Ishikawa (cell line): Measurements from ENCODE around the gene AK9.

Experiments used
- CEBPB ChIP-seq: IDR thresholded peaks from 2 replicates; pipeline ENCODE4 v1.6.1; 2012
- CREB1 ChIP-seq: IDR thresholded peaks from 2 replicates; pipeline ENCODE4 v1.6.1; 2012; ENCODE audit warnings: low read depth
- EGR1 ChIP-seq: IDR thresholded peaks from 2 replicates; pipeline ENCODE4 v1.6.1; 2012
- EP300 ChIP-seq: IDR thresholded peaks from 2 replicates; pipeline ENCODE4 v1.6.1; 2012; ENCODE audit warnings: borderline replicate concordance
- FOXM1 ChIP-seq: IDR thresholded peaks from 2 replicates; pipeline ENCODE4 v1.6.1; 2012; ENCODE audit warnings: low read depth, borderline replicate concordance
- NFIC ChIP-seq: IDR thresholded peaks from 2 replicates; pipeline ENCODE4 v1.6.1; 2012
- RAD21 ChIP-seq: IDR thresholded peaks from 2 replicates; pipeline ENCODE4 v1.6.1; 2012; ENCODE audit warnings: low read depth
- TAF1 ChIP-seq: IDR thresholded peaks from 2 replicates; pipeline ENCODE4 v1.6.1; 2012; ENCODE audit warnings: low read depth, mild to moderate bottlenecking
- TCF12 ChIP-seq: IDR thresholded peaks from 2 replicates; pipeline ENCODE4 v1.6.1; 2012; ENCODE audit warnings: low read depth
- TEAD4 ChIP-seq: IDR thresholded peaks from 2 replicates; pipeline ENCODE4 v1.6.1; 2012
- YY1 ChIP-seq: IDR thresholded peaks from 2 replicates; pipeline ENCODE4 v1.6.1; 2012; ENCODE audit warnings: low read depth
- ZBTB7A ChIP-seq: IDR thresholded peaks from 2 replicates; pipeline ENCODE4 v1.6.1; 2012; ENCODE audit warnings: low read depth
- TF ChIP-seq, protein P1 (sequence below): IDR thresholded peaks from 2 replicates; pipeline ENCODE4 v1.6.1; 2012; ENCODE audit warnings: low read depth, mild to moderate bottlenecking
- TF ChIP-seq, protein P2 (sequence below): IDR thresholded peaks from 2 replicates; pipeline ENCODE4 v1.6.1; 2012
- TF ChIP-seq, protein P3 (sequence below): IDR thresholded peaks from 2 replicates; pipeline ENCODE4 v1.6.1; 2012

The AK9 gene

DNA sequence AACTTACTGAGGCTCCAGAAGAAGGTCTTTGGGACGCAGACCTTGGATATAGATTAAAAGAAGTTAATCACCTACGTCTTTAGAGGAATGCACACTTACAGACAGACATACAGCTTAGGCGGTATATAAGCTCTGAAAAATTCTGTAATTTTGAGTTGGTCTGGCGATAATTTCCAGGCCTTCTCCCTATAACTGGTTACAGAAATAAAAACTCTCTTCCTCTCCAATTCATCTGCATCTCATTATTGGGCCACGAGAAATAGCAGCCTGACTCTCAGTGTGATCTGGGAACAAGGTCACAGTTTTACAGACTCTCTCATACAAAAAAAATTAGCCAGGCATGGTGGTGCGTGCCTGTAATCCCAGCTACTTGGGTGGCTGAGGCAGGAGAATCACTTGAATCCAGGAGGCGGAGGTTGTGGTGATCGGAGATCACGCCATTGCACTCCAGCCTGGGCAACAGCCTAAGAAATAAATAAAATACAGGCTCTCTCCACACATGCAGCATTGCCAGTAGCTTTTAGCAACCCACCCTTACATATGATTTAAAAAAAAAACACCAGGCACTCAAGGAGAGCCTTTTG, 212.7 kb downstream of the AK9 start:
- TF ChIP-seq RAD21, result no peak
- no peak for TF ChIP-seq FOXM1
- TF ChIP-seq YY1, result no peak
- TF ChIP-seq EP300, result no peak
- no peak for TF ChIP-seq TCF12
- no peak for TF ChIP-seq NFIC
- no peak for TF ChIP-seq EGR1
- TF ChIP-seq, protein P1, sequence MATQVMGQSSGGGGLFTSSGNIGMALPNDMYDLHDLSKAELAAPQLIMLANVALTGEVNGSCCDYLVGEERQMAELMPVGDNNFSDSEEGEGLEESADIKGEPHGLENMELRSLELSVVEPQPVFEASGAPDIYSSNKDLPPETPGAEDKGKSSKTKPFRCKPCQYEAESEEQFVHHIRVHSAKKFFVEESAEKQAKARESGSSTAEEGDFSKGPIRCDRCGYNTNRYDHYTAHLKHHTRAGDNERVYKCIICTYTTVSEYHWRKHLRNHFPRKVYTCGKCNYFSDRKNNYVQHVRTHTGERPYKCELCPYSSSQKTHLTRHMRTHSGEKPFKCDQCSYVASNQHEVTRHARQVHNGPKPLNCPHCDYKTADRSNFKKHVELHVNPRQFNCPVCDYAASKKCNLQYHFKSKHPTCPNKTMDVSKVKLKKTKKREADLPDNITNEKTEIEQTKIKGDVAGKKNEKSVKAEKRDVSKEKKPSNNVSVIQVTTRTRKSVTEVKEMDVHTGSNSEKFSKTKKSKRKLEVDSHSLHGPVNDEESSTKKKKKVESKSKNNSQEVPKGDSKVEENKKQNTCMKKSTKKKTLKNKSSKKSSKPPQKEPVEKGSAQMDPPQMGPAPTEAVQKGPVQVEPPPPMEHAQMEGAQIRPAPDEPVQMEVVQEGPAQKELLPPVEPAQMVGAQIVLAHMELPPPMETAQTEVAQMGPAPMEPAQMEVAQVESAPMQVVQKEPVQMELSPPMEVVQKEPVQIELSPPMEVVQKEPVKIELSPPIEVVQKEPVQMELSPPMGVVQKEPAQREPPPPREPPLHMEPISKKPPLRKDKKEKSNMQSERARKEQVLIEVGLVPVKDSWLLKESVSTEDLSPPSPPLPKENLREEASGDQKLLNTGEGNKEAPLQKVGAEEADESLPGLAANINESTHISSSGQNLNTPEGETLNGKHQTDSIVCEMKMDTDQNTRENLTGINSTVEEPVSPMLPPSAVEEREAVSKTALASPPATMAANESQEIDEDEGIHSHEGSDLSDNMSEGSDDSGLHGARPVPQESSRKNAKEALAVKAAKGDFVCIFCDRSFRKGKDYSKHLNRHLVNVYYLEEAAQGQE, result no peak
- no peak for TF ChIP-seq CREB1
- no peak for TF ChIP-seq ZBTB7A
- no peak for TF ChIP-seq CEBPB
- TF ChIP-seq, protein P2, sequence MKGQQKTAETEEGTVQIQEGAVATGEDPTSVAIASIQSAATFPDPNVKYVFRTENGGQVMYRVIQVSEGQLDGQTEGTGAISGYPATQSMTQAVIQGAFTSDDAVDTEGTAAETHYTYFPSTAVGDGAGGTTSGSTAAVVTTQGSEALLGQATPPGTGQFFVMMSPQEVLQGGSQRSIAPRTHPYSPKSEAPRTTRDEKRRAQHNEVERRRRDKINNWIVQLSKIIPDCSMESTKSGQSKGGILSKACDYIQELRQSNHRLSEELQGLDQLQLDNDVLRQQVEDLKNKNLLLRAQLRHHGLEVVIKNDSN, result no peak
- no peak for TF ChIP-seq TAF1
- TF ChIP-seq TEAD4, result no peak
- TF ChIP-seq, protein P3, sequence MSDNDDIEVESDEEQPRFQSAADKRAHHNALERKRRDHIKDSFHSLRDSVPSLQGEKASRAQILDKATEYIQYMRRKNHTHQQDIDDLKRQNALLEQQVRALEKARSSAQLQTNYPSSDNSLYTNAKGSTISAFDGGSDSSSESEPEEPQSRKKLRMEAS, result no peak

DNA sequence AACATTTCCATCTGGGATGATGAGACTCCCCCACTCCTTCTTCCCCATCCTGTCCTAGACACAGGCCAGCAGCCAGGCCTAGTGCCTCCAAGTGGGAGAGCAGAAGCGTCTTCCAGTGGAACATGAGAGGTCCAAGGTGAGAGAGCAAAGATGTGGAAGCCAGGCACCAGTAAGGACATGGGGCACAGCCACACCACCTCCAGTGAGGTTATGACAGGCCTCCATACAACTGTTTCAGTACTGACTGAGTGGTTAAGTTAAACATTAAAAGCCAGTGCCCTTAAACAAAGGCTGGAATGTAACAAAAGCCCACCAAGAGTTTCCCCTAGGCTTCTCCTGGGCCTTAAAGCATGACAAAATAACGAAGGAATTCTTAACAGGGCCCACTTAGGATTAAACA, 213.3 kb downstream of the AK9 start:
- no peak for TF ChIP-seq TAF1
- TF ChIP-seq, protein P1, result no peak
- TF ChIP-seq, protein P3, result no peak

GRCh38 chr6:109477184-109477583, 213.8 kb downstream of the AK9 start:
- no peak for TF ChIP-seq RAD21
- TF ChIP-seq TEAD4, result no peak
- TF ChIP-seq FOXM1, result no peak
- TF ChIP-seq TCF12, result no peak
- no peak for TF ChIP-seq EGR1
- TF ChIP-seq, protein P3, result no peak
- no peak for TF ChIP-seq ZBTB7A
- TF ChIP-seq EP300, result no peak
- no peak for TF ChIP-seq CEBPB
- no peak for TF ChIP-seq CREB1
- TF ChIP-seq, protein P1, result no peak
- no peak for TF ChIP-seq NFIC
- no peak for TF ChIP-seq TAF1

DNA sequence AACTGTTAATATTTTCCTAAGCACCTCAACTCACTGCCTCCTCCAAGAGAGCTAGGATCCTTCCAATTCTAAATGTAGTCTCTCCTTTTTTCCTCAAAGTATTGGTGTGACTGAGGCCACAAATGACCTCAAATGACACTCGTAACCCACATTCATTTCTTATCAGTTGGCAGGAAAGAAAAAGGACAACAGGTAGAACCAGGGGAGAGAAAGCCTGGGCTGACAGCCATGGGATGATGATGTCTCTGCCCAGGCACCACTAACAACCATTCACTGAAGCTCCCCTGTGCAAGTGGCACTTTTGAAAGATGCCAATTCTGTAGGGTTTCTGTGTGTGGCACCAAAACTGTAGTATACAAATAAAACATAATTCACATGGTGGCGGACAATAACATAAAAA, 215.4 kb downstream of the AK9 start:
- TF ChIP-seq FOXM1, result no peak
- TF ChIP-seq TEAD4, result no peak
- no peak for TF ChIP-seq ZBTB7A
- TF ChIP-seq, protein P2, result no peak
- TF ChIP-seq, protein P1, result no peak
- no peak for TF ChIP-seq TAF1
- no peak for TF ChIP-seq RAD21
- TF ChIP-seq, protein P3, result no peak
- TF ChIP-seq NFIC, result no peak
- TF ChIP-seq CREB1, result no peak
- TF ChIP-seq YY1, result no peak
- no peak for TF ChIP-seq EGR1
- no peak for TF ChIP-seq EP300
- TF ChIP-seq CEBPB, result no peak
- no peak for TF ChIP-seq TCF12
